ENCODE results near the gene MSRB1.
"Not testable (repeated sequence)": the region's sequence is repeated elsewhere in the genome, so short reads cannot be mapped to it uniquely, and the experiment has no call there.

MSRB1 gene

DNA sequence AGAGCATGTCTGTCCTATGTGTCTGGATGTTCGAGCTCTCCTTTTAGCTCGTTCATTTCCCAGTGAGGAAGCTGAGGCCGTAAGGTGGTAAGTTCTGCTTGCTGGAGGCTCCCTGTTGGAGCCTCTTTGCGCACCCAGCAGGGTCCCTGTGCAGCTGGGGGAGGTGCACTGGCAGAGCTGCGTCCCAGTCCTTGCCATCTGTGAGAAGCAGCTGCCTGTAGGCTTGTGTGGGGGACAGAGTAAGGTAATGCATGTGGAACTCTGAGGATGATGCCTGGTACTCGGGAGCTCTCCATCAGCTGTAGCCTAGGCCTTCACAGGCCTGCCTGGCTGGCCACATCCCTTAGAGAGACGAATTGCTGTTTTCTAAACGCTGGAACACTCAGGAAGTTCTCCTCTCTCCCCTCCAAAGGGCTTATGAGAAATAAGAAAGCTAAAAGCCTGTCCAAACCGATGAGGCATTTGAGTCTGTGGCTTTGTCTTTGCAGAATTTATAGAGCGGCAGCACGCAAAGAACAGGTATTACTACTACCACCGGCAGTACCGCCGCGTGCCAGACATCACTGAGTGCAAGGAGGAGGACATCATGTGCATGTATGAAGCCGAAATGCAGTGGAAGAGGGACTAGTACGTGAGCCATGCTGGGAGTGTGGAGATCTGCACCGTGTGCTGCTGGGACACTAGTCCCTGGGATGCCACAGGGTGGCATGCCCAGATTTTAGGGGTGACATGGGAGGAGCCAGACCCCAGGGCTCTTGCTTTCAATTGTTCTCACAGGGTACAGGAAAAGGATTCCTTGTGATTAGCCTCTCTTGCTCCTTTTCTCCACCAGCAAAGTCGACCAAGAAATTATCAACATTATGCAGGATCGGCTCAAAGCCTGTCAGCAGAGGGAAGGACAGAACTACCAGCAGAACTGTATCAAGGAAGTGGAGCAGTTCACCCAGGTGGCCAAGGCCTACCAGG, 17.9 kb upstream of the MSRB1 start:
- peak in 2 of 5 experiments; percentile 42 to 84 for DNase-seq

DNA sequence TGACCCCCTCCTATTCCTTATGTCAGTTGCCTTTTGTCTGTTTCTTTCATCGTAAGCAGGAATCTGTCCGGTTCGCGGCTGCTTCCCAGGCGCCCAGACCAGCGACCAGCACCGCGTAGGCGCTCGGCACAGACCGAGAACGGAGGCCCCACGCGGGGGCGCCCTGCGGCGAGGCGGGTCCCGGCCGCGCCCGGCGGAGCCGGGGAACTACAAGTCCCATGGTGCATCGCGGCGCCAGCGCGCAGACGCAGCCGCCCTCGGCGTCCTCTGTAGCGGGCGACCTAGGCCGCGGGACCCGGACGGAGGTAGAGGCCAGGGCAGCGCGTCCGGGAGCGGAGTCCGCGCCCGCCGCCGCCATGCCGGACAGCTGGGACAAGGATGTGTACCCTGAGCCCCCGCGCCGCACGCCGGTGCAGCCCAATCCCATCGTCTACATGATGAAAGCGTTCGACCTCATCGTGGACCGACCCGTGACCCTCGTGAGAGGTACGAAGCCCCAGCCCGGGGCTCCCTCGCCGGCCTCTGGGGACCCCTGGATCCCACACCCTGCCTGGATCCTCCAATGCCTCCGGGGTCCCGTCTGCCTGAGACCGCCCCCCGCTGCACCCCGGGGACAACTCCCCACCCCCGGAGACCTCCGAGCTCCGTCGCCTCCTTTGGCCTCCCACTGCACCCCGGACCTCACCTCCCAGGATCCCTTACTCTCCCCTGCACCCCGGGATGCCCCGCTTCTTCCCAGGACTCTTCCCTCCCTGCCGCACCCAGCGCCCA, 16.5 kb upstream of the MSRB1 start, which contains the start of gene NDUFB10:
Gene NDUFB10 (plus strand): TSS at position 270 of the 771 bp plus-strand sequence. CDS start 87 bp downstream, at position 357.
- peak; percentile 80 to 91 (median 86) for DNase-seq

DNA sequence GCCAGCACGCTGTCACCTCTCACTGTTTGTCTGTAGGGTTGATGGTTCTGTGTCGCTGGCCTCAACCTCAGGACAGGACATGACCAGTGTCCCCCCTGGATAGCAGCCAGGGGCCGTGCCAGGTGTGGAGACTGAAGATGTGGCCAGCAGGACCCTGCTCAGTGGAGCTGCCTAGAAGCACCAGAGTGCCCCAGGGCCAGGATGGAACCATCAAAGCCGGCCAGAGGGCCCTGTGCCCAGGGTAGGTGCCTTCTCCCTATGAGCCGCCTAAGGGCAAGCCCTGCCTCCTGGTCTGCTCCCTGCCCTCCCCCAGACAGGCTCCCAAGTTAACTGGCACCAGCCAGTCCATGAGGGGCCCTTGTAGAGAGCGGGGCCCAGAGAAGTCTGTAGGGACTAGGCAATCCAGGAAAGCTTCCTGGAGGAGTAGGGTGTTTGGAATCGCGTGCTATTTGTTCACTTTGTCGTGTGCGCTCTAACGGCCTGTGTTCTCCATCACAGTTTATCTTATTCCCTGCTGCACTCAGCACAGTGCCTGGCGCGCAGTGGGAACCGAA, 15.8 kb upstream of the MSRB1 start:
- DNase-seq, result no peak

DNA sequence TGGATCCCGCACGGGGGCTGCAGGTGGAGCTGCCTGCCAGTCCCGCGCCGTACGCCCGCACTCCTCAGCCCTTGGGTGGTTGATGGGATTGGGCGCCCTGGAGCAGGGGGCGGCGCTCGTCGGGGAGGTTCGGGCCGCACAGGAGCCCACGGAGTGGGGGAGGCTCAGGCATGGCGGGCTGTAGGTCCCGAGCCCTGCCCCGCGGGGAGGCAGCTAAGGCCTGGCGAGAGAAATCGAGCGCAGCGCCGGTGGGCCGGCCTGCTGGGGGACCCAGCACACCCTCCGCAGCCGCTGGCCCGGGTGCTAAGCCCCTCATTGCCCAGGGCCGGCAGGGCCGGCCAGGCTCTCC, 15.1 kb upstream of the MSRB1 start:
- DNase-seq, result not testable (repeated sequence)

DNA sequence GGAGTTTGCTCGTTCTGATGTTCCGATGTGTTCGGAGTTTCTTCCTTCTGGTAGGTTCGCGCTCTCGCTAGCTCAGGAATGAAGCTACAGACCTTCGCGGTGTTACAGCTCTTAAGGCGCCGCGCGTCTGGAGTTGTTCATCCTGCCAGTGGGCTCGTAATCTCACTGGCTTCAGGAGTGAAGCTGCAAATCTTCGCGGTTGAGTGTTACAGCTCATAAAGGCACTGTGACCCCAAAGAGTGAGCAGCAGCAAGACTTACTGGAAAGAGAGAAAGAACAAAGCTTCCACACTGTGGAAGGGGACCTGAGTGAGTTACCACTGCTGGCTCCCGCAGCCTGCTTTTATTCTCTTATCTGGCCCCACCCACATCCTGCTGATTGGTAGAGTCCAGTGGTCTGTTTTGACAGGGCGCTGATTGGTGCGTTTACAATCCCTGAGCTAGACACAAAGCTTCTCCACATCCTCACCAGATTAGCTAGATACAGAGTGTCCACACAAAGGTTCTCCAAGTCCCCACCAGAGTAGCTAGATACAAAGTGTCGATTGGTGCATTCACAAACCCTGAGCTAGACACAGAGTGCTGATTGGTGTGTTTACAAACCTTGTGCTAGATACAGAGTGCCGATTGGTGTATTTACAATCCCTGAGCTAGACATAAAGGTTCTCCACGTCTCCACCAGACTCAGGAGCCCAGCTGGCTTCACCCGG, 14.6 kb upstream of the MSRB1 start:
- not testable (repeated sequence) for DNase-seq

DNA sequence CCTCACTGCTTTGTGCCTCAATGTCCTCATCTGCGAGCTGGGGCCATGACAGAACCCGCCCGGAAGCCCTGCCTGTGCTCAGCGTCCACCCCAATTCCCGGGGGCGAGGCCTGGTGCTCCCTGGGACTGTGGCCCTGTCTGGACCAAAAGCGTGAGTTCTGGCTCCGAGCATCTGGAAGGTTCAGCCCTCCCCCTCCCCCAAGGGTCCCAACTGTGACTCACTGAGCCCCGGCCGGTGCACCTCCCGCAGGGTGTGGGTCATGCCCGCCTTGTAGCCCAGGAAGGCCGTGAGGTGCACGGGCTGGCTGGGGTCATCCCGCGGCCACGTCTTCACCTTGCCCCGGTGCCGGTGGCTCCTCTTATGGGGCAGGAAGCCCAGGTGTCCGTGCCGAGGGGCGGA, 10.7 kb upstream of the MSRB1 start:
- DNase-seq, result no peak

DNA sequence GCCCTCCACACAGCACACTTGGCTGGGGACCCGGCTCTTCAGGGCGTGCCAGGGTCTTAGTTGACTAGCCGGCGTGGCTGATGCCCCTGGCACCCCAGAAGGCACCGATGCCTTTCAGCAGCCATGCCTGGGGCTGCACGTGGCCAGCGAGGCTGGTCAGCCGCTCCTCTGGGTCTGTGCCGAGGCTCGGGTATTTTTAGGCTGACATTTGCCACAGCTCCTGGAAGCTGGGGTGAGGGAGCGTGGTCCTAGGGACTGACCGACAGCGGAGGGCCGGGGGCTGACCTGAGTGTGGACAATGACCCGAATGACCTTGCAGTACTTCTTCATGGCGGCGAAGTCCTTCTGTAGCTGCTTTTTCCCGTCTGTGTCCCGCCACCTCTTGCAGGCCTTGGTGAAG, 7.6 kb upstream of the MSRB1 start:
- DNase-seq, result no peak

DNA sequence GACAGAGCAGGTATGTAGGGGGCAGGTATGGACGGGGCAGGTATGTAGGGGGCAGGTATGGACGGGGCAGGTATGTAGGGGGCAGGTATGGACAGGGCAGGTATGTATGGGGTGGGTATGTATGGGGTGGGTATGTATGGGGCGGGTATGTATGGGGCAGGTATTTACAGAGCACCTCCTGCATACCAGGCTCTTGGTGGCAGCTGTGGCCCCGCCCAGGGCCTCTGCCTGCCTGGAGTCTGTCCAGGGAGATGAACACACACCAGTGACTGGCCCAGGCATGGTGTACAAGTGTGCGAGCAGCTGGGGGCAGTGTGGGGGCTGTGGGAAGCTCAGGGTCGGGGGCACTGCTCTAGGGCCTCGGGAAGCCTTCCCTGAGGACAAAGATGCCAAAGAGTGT, 7.0 kb upstream of the MSRB1 start:
- DNase-seq, result no peak

DNA sequence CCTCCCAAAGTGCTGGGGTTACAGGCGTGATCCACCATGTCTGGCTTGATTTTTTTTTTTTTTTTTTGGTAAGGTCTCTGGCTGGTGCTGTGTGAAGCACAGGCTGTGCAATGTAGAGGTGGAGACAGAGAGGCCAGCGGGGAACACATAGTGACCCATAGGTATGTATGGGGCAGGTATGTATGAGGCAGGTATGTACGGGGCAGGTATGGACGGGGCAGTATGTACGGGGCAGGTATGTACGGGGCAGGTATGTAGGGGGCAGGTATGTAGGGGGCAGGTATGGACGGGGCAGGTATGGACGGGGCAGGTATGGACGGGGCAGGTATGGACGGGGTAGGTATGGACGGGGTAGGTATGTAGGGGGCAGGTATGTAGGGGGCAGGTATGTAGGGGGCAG, 6.5 kb upstream of the MSRB1 start:
- DNase-seq, result no peak

DNA sequence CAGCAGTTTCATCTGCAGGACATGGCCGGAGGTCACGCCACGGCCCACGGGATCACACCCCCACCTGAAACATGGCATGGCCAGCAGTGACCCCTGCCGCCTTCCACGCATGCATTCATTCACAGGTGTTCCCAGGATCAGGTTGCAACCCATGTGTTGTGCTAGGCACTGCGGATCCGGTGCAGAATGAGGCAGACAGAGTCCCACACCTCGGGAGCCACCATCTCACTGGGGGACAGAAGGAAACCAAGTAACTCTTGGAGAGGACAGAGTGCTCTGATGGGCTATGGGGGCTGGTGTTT, 4.3 kb upstream of the MSRB1 start:
- DNase-seq, result no peak

DNA sequence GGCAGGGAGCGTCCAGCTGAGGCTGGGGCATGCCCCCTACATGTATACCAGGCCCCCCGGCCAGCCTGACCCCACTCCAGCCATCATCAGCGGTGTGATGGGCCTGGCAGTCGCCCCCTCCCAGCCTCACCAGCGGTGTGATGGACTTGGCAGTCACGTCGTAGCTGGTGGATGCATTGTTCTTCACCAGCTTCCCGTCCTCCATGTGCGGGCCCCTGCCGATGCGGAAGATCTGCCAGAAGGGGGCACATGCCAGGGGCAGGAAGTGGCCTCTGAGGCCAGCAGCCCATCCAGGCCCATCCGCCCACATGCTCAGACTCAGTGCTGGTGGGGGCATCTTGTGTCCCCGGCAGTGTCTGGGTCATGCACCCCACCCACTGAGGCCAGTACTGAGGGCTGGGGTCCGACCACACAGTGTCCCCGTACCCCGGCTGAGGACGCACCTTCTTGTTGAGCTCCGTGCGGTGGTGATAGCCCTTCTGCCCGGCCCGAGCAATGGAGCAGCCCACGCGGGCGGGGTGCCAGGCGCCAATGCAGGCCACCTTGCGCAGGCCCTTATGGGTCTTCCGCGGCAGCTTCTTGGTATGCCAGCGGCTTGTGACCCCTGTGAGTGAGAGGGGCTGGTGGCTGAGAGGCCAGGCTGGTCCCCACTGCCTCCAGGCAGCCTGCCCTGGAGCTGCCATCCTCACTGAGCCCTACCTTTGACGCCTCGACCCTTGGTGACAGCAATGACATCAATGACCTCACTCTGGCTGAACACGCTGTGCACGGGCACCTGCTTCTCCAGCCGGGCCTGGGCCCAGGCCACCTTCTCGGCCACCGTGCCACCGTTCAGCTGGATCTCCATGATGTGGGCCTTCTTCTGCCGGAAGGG, 3.7 kb upstream of the MSRB1 start:
- no peak for DNase-seq

DNA sequence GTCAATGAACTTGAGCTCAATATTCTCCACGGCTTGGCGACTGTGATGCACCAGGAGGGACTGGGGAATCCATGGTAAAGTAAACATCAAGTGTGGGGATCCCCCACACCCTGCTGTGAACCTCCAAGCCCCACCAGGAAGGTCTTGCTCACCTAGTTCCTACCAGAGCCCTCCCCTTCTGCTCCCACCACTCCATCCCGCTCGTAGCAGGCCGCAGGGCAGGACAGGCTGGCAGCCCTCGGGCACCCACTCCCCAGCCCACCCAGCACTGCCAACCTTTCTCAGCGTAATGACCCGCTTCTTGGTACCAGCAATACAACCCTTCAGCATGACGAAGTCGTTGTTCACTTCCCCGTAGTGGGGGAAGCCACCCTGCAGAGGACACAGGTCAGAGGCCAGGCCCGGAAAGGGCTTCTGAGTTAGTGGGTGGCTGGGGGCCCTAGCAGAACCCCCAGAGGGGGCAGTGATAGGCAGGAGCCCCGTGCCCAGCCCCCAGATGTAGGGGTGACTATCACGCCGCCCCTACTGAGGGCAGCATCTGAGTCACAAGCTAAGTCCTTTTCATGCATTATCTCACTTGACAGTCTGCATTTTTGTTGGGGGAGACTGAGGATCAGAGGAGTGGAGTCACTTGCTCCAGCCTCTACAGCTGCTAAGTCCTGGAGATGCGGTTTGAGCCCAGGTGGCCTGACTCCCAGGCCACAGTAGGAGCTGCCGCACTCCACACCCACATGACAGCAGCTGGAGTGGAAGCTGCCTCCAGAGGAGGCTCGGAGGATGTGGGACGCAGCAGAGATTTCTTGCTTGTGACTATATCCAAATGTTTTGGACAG, 2.8 kb upstream of the MSRB1 start:
- DNase-seq, result no peak

DNA sequence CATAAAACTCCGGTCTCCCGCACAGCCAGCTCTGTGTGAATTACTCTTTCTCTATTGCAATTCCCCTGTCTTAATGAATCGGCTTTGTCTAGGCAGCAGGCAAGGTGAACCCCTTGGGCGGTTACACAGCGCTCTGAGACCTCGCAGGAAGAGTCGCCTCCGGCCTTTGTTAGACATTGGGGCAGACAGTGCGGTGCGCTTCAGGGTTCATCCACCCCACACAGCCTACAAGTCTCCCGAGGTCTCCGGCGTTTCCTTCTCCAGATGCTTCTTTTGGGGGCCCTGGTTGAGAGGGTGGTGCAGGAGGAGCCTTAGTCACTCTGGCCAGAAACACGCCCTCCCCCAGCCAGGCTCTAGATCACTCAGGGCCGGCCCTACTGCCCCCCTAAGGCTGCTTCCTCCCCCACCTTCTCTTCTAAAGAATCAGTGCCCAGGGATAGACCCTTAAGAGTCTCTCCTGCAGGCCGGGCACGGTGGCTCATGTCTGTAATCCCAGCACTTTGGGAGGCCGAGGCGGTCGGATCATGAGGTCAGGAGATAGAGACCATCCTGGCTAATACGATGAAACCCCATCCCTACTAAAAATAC, 1.7 kb upstream of the MSRB1 start:
- no peak for DNase-seq

DNA sequence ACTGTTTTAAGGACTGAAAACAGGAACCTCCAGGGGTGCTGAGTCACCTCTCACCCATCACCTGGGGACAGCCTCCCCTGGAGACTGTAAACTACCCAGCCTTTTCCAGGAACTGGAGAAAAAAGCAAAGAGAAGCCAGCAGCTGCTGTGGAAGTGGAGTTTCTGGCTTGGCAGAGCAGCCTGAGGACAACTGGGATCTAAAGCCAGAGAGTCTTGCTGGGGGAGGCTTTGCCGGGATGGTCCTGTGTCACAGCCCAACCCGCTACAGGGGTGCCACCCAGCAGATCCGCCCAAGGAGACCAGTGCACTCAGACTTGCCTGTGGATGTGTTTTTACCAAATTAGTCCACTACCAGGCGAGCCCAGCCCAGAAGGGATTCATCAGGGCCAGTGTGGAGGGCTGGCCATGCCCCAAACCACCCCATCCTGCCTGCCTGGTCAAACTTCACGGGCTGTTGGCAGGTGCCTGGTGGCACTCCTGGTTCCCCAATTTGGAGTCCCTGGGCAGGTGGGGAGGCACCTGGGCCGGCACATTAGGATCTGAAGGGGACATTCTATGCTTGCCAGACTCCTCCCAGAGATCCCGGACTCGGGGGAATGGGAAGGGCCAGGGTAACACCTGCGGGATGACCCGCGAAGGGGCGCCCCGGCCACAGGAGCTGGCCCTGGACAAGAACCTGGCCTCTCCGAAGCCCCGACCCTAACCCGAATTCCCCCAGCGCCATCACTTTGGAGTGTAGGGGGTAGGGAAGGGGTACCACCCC, 771 bp downstream of the MSRB1 start:
- DNase-seq, result no peak

DNA sequence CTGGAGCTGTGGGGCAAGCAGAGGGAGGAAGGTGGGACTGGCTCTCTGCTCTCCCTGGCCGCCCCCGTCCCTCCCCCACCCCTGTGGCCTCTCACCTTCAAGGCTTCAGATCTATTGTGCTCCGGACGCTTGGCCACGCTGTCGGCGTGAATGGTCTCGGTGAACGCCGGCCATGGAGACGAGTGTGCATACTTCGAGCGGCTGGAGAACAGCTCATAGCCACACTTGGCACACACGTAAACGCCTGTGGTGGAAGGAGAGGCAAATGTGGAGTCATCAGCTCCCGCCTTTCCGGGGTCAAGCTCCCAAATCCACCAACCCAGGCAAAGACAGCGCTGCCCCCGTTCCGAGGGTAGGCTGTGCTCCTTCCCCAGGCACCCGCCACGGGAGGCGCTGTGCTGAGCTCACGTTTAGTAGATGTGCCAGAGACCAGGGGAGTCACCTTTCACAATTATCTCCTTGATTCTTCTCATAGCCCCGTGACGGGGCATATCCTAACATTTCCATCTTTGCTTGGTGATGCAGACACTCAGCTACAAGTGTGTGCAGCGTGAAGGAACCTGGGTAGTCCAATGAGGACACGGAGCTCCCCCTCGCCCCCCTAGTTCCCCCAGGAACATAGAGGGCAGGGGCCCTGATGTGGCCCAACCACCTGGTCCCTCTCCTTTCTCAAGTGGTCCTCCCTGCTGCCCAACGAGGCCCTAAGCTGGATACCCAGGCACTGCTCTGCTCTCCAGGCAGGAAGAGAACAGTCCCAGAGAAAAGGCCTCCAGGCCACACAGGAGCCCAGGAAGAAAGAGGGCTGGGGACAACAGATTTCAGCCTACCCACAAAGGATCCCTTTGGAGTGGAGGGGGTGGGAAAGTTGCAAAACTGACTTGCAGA, 1.6 kb downstream of the MSRB1 start:
- DNase-seq, result no peak

DNA sequence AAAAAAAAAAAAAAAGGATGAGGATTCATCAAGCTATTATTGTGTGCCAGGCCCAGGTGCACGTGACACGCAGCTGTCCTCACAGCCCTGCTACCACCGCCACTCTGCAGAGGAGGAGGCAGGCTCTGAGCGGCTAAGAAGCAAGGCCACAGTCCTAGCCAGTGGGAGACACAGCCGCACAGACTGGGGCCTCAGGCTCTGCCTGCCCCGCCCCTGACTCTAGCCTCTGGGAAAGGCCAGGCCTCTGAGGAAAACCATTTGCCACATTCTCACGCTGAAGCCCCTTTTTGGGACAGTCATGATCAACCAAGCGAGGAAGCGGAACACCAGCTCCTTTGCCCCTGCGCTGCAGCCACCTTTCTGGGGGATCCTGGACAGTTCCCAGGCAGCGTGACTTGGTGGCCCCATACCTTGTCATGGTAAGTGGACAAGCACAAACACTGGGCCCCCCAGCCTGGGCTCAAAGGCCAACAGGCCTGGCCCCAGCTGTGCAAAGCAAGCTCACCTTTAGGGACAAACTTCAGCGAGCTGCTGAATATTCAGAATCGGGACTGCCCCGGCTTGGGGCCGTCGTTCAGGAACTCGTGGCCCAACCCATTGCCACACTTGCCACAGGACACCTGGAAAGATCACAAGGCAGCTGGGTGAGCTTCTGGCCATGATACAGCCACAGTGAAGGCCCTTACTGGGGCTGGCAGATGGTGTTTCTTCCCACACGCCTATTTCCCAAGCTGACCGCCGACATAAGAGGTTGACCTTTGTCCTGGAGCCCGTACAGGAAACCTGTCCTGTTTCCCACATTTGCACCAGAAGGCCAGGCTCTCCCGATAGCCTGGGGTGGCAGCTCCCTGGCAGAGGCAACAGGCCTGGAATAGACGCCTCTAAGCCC, 2.5 kb downstream of the MSRB1 start:
- no peak for DNase-seq

DNA sequence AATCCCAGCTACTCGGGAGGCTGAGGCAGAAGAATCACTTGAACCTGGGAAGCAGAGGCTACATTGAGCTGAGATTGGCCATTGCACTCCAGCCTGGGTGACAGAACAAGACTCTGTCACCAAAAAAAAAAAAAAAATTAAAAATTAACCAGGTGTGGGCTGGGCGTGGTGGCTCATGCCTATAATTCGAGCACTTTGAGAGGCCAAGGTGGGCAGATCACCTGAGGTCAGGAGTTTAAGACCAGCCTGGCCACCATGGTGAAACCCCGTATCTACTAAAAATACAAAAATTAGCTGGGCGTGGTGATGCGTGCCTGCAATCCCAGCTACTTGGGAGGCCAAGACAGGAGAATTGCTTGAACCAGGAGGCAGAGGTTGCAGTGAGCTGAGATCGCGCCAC, 3.2 kb downstream of the MSRB1 start:
- not testable (repeated sequence) for DNase-seq

DNA sequence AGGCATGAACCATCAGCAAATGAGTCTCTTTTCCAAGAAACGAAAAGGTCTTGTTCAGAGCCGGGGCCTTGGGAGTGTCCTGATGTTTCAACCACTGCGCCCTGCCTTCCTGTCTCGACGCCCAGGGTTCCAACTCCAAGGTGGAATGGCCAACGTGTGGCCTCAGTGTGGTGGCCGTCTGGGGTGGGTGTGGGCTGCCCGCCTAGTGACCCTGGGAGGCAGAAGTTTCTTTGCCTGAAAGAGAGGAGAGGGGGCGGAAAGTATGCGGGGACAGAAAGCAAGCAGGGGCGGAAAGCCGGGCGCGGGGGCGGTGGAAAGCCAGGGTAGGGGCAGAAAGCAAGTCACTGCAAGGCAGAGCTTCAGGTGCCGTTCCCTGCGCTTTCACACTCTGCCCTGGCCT, 4.1 kb downstream of the MSRB1 start:
- no peak for DNase-seq
